ENCODE data around the gene ZNF678. TPM values are rescaled to one million over a fixed set of nuclear protein-coding genes. Genes with fewer than 3 reads are reported as not detected.

ZNF678 gene
- total and polyA plus RNA-seq, 2 of the 4 experiments (the other 2 are of a cell fraction) = 1.3 to 4.8 TPM

DNA sequence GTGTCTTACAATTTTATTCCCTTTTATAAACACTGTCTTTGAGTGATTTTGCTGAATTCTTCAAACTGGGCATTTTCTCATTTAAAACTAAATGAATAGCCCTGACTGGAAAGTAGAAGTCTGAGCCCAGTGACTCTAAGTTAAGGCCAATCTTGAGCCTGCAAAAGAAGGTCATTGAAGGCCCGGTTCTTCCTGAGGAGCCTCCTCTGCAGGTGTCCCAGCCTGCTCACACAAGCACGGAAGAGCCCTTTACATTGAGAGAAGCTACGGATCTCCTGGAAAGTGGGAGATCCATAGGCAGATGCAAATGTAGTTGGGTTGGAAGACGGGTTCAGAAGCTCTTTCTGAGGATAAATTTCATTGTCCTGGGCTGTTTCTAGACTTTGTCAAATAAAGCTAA lies 3.9 kb downstream of the ZNF678 start:
- H2BK120ac ChIP-seq (ENCODE audit: low read depth, low read length) = no peak overlapping the region
- no peak overlapping the region for H4K5ac ChIP-seq (ENCODE audit: low read depth, low read length)
- no peak overlapping the region for H2BK5ac ChIP-seq (ENCODE audit: low read depth, low read length, poor library complexity, severe bottlenecking)
- intact Hi-C loops (cut with micrococcal nuclease) (no loop called here), dilution Hi-C loops (cut with HindIII; ENCODE audit: low sequenced_read_pairs, unreplicated experiment) (no loop called here), in situ Hi-C loops (cut with MboI; ENCODE audit: low sequenced_read_pairs) (no loop called here)
- no peak overlapping the region for H3K4me2 ChIP-seq (ENCODE audit: low read depth, low read length)
- no peak overlapping the region for H3K4me3 ChIP-seq (ENCODE audit: insufficient read depth, low read depth, low read length)
- H4K91ac ChIP-seq (ENCODE audit: insufficient read depth, low read depth, low read length) = no peak overlapping the region
- no peak overlapping the region for H3K27ac ChIP-seq (ENCODE audit: insufficient read depth, low read length)
- WGBS, 2 experiments (ENCODE audit: extremely low coverage in 2 of 2, insufficient read length in 1 of 2) = 80% methylated on average over 1 of the region's 4 CpGs; no CpG with 5 or more reads in 1 of the 2 experiments
- no peaks in the 10 kb centered on the region for H3K4me1 ChIP-seq (ENCODE audit: control insufficient read depth, insufficient read depth, low read length)
- no peak overlapping the region for H2BK20ac ChIP-seq (ENCODE audit: low read depth, low read length)
- H3K4ac ChIP-seq (ENCODE audit: low read depth, low read length) = no peak overlapping the region
- POLR2A ChIA-PET (ENCODE audit: unreplicated experiment) = interaction anchor here (0.6 kb wide), 1 partner anchor 241 kb away, joined by 4 read pairs; no protein-coding TSS in a partner anchor
- H2AK9ac ChIP-seq (replicated peaks; ENCODE audit: low read depth, low read length, poor library complexity) = no peak overlapping the region
- no peak overlapping the region for H4K8ac ChIP-seq (ENCODE audit: low read depth in 2 of 2, low read length in 2 of 2)
- no peaks in the 10 kb centered on the region for H3K27me3 ChIP-seq (ENCODE audit: control insufficient read depth, insufficient read depth, low read length)
- peaks cover 24 to 38% of the 10 kb centered on the region in 2 experiments for H3K79me1 ChIP-seq (ENCODE audit: low read depth in 1 of 2, low read length in 2 of 2)
- no peak overlapping the region for H2AFZ ChIP-seq (replicated peaks; ENCODE audit: low read length, poor library complexity)
- H3K9me1 ChIP-seq (ENCODE audit: insufficient read depth, low read length) = no peaks in the 10 kb centered on the region
- BruUV-seq (replicated peaks) = no TSS peak
- TF ChIP-seq FOS (IDR thresholded peaks at IDR 0.05; ENCODE audit: low read depth, low read length) (no peak), MAZ (IDR thresholded peaks at IDR 0.05; ENCODE audit: borderline replicate concordance, low read depth, low read length) (no peak), BHLHE40 (IDR thresholded peaks at IDR 0.05; ENCODE audit: low read depth, low read length) (no peak)
- TF ChIP-seq, protein P1, sequence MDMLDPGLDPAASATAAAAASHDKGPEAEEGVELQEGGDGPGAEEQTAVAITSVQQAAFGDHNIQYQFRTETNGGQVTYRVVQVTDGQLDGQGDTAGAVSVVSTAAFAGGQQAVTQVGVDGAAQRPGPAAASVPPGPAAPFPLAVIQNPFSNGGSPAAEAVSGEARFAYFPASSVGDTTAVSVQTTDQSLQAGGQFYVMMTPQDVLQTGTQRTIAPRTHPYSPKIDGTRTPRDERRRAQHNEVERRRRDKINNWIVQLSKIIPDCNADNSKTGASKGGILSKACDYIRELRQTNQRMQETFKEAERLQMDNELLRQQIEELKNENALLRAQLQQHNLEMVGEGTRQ (IDR thresholded peaks at IDR 0.05; ENCODE audit: low read depth, low read length) = no peak
- H3K23ac ChIP-seq (ENCODE audit: low read depth, low read length) = no peak overlapping the region
- no peaks in the 10 kb centered on the region; the same call in 1 of the 2 replicates for H4K20me1 ChIP-seq (ENCODE audit: insufficient read depth, low read length)
- peaks cover 4% of the 10 kb centered on the region; the same call in 1 of the 2 replicates for H3K9me3 ChIP-seq (ENCODE audit: control insufficient read depth, insufficient read depth, low read length)
- no peak overlapping the region for H3K9ac ChIP-seq (ENCODE audit: low read depth, low read length)
- CTCF ChIA-PET = no interaction called here
- H3K14ac ChIP-seq (replicated peaks; ENCODE audit: low read depth, low read length) = no peak overlapping the region
- no peak overlapping the region for H2AK5ac ChIP-seq (ENCODE audit: low read depth, low read length)
- no peak overlapping the region for H2BK15ac ChIP-seq (ENCODE audit: low read depth, low read length)
- H3K18ac ChIP-seq (ENCODE audit: low read depth, low read length) = no peak overlapping the region
- ATAC-seq (ENCODE audit: low read depth) (no peak), DNase-seq (no peak)
- 0 out of 2 replicates have a peak, but pooled peaks cover 1% of the 10 kb centered on the region for H3K36me3 ChIP-seq (ENCODE audit: control insufficient read depth, insufficient read depth, low read length)
- no peak overlapping the region for H3K56ac ChIP-seq (ENCODE audit: extremely low read depth, insufficient read depth, low read length)
